Nephron (organoid): ENCODE data around the gene DOCK9.

ENCODE experiments used
- H3K27ac Mint-ChIP-seq, 3 experiments: 2 replicates each; pipeline ENCODE4 v1.8.0; 2020; ENCODE audit warnings: mixed read lengths in 3 of 3, mild to moderate bottlenecking in 2 of 3, moderate library complexity in 1 of 3
- H3K27me3 Mint-ChIP-seq: 2 replicates; pipeline ENCODE4 v1.8.0; 2021; ENCODE audit warnings: low read depth, mild to moderate bottlenecking, moderate library complexity, mixed read lengths
- H3K36me3 Mint-ChIP-seq: 2 replicates; pipeline ENCODE4 v1.8.0; 2020; ENCODE audit warnings: low read depth, mixed read lengths
- H3K4me1 Mint-ChIP-seq: 2 replicates; pipeline ENCODE4 v1.8.0; 2020; ENCODE audit warnings: mixed read lengths
- H3K4me3 Mint-ChIP-seq, 3 experiments: 2 replicates each; pipeline ENCODE4 v1.8.0; 2020; ENCODE audit warnings: mild to moderate bottlenecking in 3 of 3, mixed read lengths in 3 of 3, moderate library complexity in 2 of 3
- H3K9me3 Mint-ChIP-seq: 2 replicates; pipeline ENCODE4 v1.8.0; 2020; ENCODE audit warnings: mixed read lengths
- TF ChIP-seq, protein P1 (sequence below), 3 experiments: fragments of 200-600 bp; sonication (generic); IDR thresholded peaks; one replicate each; pipeline ENCODE4 v1.5.0; 2021; ENCODE audit warnings: antibody characterized with exemption in 3 of 3; ENCODE audit not compliant: unreplicated experiment in 3 of 3

DOCK9 gene

DNA sequence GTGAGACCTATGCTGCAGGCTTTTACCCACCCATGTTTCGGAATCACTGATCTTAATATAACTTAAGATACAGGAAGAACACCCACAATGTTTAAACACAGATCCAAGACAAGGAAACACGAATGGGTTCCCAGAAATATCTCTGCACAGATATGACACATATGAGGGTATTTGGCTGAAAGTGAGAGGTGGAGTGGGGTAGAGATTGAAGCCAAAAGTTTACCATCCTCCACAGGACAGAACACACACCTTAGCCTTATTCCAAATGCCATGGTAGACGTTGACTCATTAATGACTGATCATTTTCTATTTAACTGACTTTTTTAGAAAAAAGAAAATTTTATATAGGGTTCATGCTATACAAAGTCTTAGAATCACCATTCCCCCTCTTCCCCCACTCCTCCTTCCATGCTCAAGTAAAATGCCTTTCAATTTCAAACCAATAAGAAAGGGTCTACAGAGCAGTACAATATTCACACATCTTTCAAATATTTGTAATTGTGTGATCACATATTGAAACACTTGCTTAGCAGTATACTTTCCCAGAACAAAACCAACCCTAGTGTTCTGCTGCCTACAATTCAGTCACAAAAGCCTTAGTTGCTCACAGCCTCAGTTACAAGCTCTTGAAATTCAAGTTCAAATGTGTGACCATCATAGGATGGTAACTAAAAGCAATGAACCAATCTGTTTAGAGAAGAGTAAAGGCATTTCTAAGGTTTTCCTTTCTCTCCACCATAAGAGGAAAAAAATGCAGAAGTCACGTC, 11.8 kb upstream of the DOCK9 start:
- Mint-ChIP-seq H3K9me3 (no peaks in the 10 kb centered on the region), H3K4me1 (peaks cover 19% of the 10 kb centered on the region), H3K27ac (no peak overlapping the region), H3K27me3 (no peaks in the 10 kb centered on the region), H3K4me3 (no peak overlapping the region), H3K36me3 (no peaks in the 10 kb centered on the region)
- TF ChIP-seq, protein P1, sequence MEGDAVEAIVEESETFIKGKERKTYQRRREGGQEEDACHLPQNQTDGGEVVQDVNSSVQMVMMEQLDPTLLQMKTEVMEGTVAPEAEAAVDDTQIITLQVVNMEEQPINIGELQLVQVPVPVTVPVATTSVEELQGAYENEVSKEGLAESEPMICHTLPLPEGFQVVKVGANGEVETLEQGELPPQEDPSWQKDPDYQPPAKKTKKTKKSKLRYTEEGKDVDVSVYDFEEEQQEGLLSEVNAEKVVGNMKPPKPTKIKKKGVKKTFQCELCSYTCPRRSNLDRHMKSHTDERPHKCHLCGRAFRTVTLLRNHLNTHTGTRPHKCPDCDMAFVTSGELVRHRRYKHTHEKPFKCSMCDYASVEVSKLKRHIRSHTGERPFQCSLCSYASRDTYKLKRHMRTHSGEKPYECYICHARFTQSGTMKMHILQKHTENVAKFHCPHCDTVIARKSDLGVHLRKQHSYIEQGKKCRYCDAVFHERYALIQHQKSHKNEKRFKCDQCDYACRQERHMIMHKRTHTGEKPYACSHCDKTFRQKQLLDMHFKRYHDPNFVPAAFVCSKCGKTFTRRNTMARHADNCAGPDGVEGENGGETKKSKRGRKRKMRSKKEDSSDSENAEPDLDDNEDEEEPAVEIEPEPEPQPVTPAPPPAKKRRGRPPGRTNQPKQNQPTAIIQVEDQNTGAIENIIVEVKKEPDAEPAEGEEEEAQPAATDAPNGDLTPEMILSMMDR (IDR thresholded peaks at IDR 0.05; ENCODE audit: unreplicated experiment in 3 of 3), result no peak

- Mint-ChIP-seq H3K27ac (no peak overlapping the region), H3K36me3 (no peaks in the 10 kb centered on the region), H3K4me1 (peaks cover 19% of the 10 kb centered on the region), H3K27me3 (no peaks in the 10 kb centered on the region), H3K4me3 (no peak overlapping the region), H3K9me3 (no peaks in the 10 kb centered on the region)
- TF ChIP-seq, protein P1 (IDR thresholded peaks at IDR 0.05; ENCODE audit: unreplicated experiment in 3 of 3), result no peak
Measured at GRCh38 chr13:98988780-98989179, 10.9 kb upstream of the DOCK9 start.

DNA sequence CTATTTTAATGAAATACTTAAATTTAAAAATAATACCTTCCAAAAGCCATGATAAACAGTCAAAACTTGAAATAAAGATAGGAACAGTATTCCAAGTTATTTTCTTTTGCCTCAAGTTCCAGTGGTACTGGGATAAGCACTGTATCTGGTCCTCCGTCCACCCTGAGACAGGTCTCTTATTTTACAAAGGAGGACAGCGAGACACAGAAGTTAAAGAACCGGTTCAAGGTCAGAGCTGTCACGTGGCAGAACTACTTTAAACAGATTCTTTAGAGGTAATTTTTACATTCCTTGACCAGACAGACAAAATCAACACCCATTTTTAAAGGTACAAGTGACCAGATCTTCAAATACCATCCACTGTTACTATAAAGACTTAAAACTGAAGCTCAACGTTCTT, 10.4 kb upstream of the DOCK9 start:
- Mint-ChIP-seq H3K27me3 (no peaks in the 10 kb centered on the region), H3K4me1 (peaks cover 19% of the 10 kb centered on the region)

DNA sequence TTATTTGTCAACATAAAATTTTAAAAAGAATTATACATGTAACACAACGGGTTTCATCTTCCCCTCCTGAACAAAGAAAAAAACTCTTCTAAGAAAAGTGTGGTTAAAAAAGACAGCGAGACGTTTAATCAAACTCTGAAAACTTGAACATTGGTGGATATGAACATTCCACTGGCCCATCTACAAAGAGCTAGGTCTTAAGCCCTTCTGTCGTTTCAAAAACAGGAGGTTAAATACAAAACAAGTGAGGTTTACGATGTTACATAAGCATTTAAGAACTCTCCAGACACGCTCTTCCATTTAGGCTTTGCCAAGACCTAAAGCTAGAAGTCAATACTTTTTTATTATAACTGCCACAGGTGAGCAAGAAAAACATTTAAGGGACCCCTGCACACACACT, 9.4 kb upstream of the DOCK9 start:
- TF ChIP-seq, protein P1 (IDR thresholded peaks at IDR 0.05; ENCODE audit: unreplicated experiment in 3 of 3), result no peak
- no peaks in the 10 kb centered on the region for H3K9me3 Mint-ChIP-seq
- H3K27ac Mint-ChIP-seq, result no peak overlapping the region
- peaks cover 16% of the 10 kb centered on the region for H3K4me1 Mint-ChIP-seq
- H3K36me3 Mint-ChIP-seq, result no peaks in the 10 kb centered on the region
- H3K27me3 Mint-ChIP-seq, result no peaks in the 10 kb centered on the region
- no peak overlapping the region for H3K4me3 Mint-ChIP-seq

More for the DNA sequence above, 10.4 kb upstream of the DOCK9 start:
- H3K4me3 Mint-ChIP-seq, result no peak overlapping the region
- H3K27ac Mint-ChIP-seq, result no peak overlapping the region
- H3K36me3 Mint-ChIP-seq, result no peaks in the 10 kb centered on the region
- H3K9me3 Mint-ChIP-seq, result no peaks in the 10 kb centered on the region
- TF ChIP-seq, protein P1 (IDR thresholded peaks at IDR 0.05; ENCODE audit: unreplicated experiment in 3 of 3), result no peak

- H3K27ac Mint-ChIP-seq, result peak overlapping the region; percentile 49 to 54 (median 51)
- no peaks in the 10 kb centered on the region for H3K36me3 Mint-ChIP-seq
- H3K27me3 Mint-ChIP-seq, result no peaks in the 10 kb centered on the region
- no peaks in the 10 kb centered on the region for H3K9me3 Mint-ChIP-seq
- TF ChIP-seq, protein P1 (IDR thresholded peaks at IDR 0.05; ENCODE audit: unreplicated experiment in 3 of 3), result no peak
- H3K4me3 Mint-ChIP-seq, result no peak overlapping the region
- H3K4me1 Mint-ChIP-seq, result peaks cover 16% of the 10 kb centered on the region
Measured at GRCh38 chr13:98986226-98986846, 8.5 kb upstream of the DOCK9 start.
